ENCODE measurements around the gene RPS24.

- TF ChIP-seq, protein P1, sequence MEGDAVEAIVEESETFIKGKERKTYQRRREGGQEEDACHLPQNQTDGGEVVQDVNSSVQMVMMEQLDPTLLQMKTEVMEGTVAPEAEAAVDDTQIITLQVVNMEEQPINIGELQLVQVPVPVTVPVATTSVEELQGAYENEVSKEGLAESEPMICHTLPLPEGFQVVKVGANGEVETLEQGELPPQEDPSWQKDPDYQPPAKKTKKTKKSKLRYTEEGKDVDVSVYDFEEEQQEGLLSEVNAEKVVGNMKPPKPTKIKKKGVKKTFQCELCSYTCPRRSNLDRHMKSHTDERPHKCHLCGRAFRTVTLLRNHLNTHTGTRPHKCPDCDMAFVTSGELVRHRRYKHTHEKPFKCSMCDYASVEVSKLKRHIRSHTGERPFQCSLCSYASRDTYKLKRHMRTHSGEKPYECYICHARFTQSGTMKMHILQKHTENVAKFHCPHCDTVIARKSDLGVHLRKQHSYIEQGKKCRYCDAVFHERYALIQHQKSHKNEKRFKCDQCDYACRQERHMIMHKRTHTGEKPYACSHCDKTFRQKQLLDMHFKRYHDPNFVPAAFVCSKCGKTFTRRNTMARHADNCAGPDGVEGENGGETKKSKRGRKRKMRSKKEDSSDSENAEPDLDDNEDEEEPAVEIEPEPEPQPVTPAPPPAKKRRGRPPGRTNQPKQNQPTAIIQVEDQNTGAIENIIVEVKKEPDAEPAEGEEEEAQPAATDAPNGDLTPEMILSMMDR (IDR thresholded peaks at IDR 0.05), result no peak
- TF ChIP-seq POLR2A (IDR thresholded peaks at IDR 0.05; ENCODE audit: low read depth), result no peak
- no peak for TF ChIP-seq POLR2AphosphoS5 (IDR thresholded peaks at IDR 0.05)
These were observed 2.4 kb downstream of the RPS24 start for GRCh38 chr10:78035933-78036583.
